ENCODE data around the gene FAM193B. TPM values are rescaled to one million over a fixed set of nuclear protein-coding genes. Genes with fewer than 3 reads are reported as not detected.

The FAM193B gene
- total and polyA plus RNA-seq, 9 of the 15 experiments (the other 6 are each of a cell fraction or from before 2014, with no cell fraction given), result 4.4 to 76.4 (median 37.3) TPM

GRCh38 chr5:177491429-177491945, 62.9 kb downstream of the FAM193B start (continued):
- TF ChIP-seq RBM25 (IDR thresholded peaks at IDR 0.05; ENCODE audit: low read depth, low read length, severe bottlenecking), result no peak
- TF ChIP-seq CBFA2T3 (IDR thresholded peaks at IDR 0.05), result 0 out of 2 replicates have a peak, but pooled peaks have one; percentile 14
- peak; percentile 62 for TF ChIP-seq SOX6 (IDR thresholded peaks at IDR 0.05)
- no peak for TF ChIP-seq ESRRB (CRISPR knock-in tag; IDR thresholded peaks at IDR 0.05; ENCODE audit: borderline replicate concordance)
- TF ChIP-seq KLF16 (IDR thresholded peaks at IDR 0.05), result peak; percentile 35; the same call in 1 of the 2 replicates
- TF ChIP-seq BCOR (IDR thresholded peaks at IDR 0.05), result 0 out of 2 replicates have a peak, but pooled peaks have one; percentile 27
- no peak for TF ChIP-seq ID3 (CRISPR knock-in tag; IDR thresholded peaks at IDR 0.05)
- TF ChIP-seq ID3 (tag; IDR thresholded peaks at IDR 0.05), result peak; percentile 60; the same call in 1 of the 2 replicates
- TF ChIP-seq HINFP (tag; conservative IDR thresholded peaks at IDR 0.05; ENCODE audit: low read depth), result no peak
- peak; percentile 34; the same call in 1 of the 2 replicates for TF ChIP-seq ZKSCAN1 (IDR thresholded peaks at IDR 0.05; ENCODE audit: low read depth, low read length)
- TF ChIP-seq, protein P1, sequence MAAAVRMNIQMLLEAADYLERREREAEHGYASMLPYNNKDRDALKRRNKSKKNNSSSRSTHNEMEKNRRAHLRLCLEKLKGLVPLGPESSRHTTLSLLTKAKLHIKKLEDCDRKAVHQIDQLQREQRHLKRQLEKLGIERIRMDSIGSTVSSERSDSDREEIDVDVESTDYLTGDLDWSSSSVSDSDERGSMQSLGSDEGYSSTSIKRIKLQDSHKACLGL (CRISPR knock-in tag; IDR thresholded peaks at IDR 0.05; ENCODE audit: borderline replicate concordance, poor library complexity, severe bottlenecking), result no peak
- no peak for TF ChIP-seq HNRNPUL1 (IDR thresholded peaks at IDR 0.05; ENCODE audit: low read length)
- TF ChIP-seq NCOA6 (IDR thresholded peaks at IDR 0.05), result no peak
- TF ChIP-seq SMARCE1 (IDR thresholded peaks at IDR 0.05), result no peak
- TF ChIP-seq, protein P2, sequence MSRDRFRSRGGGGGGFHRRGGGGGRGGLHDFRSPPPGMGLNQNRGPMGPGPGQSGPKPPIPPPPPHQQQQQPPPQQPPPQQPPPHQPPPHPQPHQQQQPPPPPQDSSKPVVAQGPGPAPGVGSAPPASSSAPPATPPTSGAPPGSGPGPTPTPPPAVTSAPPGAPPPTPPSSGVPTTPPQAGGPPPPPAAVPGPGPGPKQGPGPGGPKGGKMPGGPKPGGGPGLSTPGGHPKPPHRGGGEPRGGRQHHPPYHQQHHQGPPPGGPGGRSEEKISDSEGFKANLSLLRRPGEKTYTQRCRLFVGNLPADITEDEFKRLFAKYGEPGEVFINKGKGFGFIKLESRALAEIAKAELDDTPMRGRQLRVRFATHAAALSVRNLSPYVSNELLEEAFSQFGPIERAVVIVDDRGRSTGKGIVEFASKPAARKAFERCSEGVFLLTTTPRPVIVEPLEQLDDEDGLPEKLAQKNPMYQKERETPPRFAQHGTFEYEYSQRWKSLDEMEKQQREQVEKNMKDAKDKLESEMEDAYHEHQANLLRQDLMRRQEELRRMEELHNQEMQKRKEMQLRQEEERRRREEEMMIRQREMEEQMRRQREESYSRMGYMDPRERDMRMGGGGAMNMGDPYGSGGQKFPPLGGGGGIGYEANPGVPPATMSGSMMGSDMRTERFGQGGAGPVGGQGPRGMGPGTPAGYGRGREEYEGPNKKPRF (IDR thresholded peaks at IDR 0.05; ENCODE audit: low read depth, low read length), result no peak
- no peak for TF ChIP-seq ATF4 (CRISPR knock-in tag; IDR thresholded peaks at IDR 0.05)
- TF ChIP-seq, protein P3, sequence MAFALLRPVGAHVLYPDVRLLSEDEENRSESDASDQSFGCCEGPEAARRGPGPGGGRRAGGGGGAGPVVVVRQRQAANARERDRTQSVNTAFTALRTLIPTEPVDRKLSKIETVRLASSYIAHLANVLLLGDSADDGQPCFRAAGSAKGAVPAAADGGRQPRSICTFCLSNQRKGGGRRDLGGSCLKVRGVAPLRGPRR (CRISPR knock-in tag; IDR thresholded peaks at IDR 0.05), result no peak
- TF ChIP-seq, protein P4, sequence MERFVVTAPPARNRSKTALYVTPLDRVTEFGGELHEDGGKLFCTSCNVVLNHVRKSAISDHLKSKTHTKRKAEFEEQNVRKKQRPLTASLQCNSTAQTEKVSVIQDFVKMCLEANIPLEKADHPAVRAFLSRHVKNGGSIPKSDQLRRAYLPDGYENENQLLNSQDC (CRISPR knock-in tag; IDR thresholded peaks at IDR 0.05), result no peak
- TF ChIP-seq TSC22D4 (tag; IDR thresholded peaks at IDR 0.05), result no peak
- peak; percentile 78 for TF ChIP-seq FUS (optimal IDR thresholded peaks at IDR 0.05; ENCODE audit: low read depth, low read length)
- no peak for TF ChIP-seq HDAC2 (IDR thresholded peaks at IDR 0.05)
- TF ChIP-seq, protein P5, sequence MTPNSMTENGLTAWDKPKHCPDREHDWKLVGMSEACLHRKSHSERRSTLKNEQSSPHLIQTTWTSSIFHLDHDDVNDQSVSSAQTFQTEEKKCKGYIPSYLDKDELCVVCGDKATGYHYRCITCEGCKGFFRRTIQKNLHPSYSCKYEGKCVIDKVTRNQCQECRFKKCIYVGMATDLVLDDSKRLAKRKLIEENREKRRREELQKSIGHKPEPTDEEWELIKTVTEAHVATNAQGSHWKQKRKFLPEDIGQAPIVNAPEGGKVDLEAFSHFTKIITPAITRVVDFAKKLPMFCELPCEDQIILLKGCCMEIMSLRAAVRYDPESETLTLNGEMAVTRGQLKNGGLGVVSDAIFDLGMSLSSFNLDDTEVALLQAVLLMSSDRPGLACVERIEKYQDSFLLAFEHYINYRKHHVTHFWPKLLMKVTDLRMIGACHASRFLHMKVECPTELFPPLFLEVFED (CRISPR knock-in tag; conservative IDR thresholded peaks at IDR 0.05), result no peak
- TF ChIP-seq GABPB1 (CRISPR knock-in tag; IDR thresholded peaks at IDR 0.05), result peak; percentile 73

Measured in K562 (cell line).